ENCODE data around the gene CEP135.

DNA sequence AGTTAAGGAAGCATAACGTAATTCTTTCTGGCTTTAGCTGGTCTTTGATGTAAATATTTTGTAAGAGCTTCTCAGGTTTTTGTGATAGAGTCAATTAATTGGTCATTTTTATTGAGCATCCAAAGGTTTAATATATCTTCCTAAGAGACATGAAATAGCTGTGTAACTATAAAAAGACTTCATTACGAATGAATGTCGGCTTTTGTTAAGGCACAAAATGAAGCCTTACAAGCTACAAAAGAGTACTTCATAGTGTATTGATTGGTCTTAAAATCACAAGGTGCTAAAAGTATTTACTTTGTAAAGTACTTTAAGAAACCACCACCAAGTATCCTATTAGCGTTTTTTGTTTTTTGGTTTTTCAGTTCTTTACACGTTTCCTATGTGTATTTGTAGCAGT is 104.2 kb downstream of the CEP135 start:
- TF ChIP-seq, protein P1, sequence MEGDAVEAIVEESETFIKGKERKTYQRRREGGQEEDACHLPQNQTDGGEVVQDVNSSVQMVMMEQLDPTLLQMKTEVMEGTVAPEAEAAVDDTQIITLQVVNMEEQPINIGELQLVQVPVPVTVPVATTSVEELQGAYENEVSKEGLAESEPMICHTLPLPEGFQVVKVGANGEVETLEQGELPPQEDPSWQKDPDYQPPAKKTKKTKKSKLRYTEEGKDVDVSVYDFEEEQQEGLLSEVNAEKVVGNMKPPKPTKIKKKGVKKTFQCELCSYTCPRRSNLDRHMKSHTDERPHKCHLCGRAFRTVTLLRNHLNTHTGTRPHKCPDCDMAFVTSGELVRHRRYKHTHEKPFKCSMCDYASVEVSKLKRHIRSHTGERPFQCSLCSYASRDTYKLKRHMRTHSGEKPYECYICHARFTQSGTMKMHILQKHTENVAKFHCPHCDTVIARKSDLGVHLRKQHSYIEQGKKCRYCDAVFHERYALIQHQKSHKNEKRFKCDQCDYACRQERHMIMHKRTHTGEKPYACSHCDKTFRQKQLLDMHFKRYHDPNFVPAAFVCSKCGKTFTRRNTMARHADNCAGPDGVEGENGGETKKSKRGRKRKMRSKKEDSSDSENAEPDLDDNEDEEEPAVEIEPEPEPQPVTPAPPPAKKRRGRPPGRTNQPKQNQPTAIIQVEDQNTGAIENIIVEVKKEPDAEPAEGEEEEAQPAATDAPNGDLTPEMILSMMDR (conservative IDR thresholded peaks at IDR 0.05; ENCODE audit: low read depth, low read length): no peak
- TF ChIP-seq EZH2 (IDR thresholded peaks at IDR 0.05; ENCODE audit: low read length, unreplicated experiment) (no peak), EZH2phosphoT487 (IDR thresholded peaks at IDR 0.05; ENCODE audit: borderline replicate concordance, low read length) (no peak)

All from PC-3 (cell line).